C4-2B (cell line): Measurements from ENCODE around the gene CCDC172.

Source experiments
- CTCF ChIP-seq: fragments of 450-650 bp; conservative IDR thresholded peaks from 2 replicates; pipeline ENCODE4 v1.5.1; 2017; ENCODE audit warnings: mild to moderate bottlenecking
- ZFX ChIP-seq: fragments of 450-650 bp; IDR thresholded peaks from 2 replicates; pipeline ENCODE4 v1.6.1; 2017

- TF ChIP-seq CTCF = no peak
- TF ChIP-seq ZFX = no peak
Observed at GRCh38 chr10:116408719-116409118, 84.5 kb downstream of the CCDC172 start.
